ENCODE measurements around the gene IFT25.

The IFT25 gene

GRCh38 chr1:53956308-53957168 is 11.0 kb upstream of the IFT25 start:
- peak; percentile 75 to 96 (median 77) for DNase-seq

DNA sequence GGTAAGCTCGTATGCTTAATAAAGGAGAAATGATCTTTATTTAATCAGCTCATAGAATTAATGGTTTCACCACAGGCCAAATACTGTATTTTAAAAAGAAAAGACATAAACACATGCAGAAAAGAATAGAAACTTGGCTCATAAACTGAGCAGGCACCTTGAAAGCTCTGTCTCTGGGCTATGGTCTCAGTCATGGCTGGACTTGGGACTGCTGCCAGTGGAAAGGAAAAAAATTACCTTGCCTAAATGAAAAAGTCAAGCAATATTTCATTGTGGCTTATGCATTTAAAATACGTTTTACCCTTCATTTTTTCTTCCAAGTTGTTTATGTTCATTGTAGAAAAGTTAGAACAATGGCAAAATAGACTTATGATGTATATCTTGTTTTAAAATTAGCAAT is 8.6 kb upstream of the IFT25 start:
- DNase-seq = no peak

DNA sequence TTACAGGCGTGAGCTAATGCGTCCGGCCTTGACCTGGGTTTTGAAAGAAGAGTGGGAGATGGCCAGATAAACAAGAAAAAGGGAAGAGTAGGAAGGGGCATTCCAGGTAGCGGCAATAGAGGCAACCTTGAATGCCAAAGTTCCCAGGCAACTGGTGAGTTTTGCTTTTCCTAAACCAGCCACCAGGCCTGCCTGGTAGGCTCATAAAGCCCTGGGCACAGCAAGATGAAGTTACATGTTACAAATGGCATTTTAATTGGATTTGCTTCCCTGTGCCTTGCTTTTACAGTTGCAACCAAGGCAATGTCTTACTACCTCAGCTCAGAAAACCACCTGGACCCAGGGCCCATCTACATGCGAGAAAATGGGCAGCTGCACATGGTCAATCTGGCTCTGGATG is 6.2 kb upstream of the IFT25 start:
- no peak for DNase-seq

- DNase-seq = peak; percentile 47 to 89 (median 66)
These were observed 3.8 kb upstream of the IFT25 start for GRCh38 chr1:53949023-53949990.

GRCh38 chr1:53948291-53948690 is 2.8 kb upstream of the IFT25 start:
- DNase-seq = no peak

DNA sequence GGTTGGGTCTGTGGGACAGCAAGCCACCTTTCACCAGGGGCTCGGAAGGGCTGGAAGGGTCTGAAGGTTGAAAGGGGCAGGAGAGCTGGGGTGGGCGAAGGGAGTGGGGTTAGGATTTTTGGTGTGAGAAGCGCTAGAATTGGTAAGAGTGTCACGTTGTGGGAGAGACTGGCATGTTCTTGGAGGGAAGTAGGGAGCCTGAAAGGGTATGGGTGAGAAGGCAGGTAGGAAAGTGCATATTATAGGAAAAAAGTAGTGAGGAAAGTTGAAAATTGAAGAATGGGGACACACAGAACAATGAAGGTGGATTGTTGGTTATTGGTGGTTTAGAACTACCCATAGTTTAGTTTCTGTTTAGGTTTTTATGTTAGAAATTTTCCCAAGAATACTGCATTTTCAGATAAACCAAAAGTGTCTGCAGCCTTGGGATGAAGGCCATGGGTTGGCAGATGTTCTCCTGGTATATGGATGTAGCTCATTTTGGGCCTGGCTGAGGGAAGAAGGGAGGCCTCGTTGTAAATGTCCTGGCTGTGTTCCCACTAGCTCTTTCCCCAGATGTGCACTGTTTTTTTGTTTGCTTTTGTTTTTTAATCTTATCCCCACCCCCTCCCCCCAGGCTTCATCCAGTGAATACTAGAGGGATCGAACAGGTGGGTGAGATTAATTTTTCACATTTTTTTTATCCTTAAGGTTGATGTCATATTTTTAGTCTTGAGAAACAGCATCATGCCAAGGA is 1.8 kb upstream of the IFT25 start:
- peak in 1 of 3 experiments; percentile 19 for DNase-seq

GRCh38 chr1:53946252-53947171 is 1.0 kb upstream of the IFT25 start, which contains the start of gene LRRC42:
TSS of gene LRRC42 (plus strand) at chr1:53946350. CDS start at chr1:53952000, 5,650 bp downstream.
- peak in 2 of 3 experiments; percentile 16 to 94 for DNase-seq

- peak in 1 of 3 experiments; percentile 49 for DNase-seq
These were observed 391 bp downstream of the IFT25 start for GRCh38 chr1:53945183-53945432.

DNA sequence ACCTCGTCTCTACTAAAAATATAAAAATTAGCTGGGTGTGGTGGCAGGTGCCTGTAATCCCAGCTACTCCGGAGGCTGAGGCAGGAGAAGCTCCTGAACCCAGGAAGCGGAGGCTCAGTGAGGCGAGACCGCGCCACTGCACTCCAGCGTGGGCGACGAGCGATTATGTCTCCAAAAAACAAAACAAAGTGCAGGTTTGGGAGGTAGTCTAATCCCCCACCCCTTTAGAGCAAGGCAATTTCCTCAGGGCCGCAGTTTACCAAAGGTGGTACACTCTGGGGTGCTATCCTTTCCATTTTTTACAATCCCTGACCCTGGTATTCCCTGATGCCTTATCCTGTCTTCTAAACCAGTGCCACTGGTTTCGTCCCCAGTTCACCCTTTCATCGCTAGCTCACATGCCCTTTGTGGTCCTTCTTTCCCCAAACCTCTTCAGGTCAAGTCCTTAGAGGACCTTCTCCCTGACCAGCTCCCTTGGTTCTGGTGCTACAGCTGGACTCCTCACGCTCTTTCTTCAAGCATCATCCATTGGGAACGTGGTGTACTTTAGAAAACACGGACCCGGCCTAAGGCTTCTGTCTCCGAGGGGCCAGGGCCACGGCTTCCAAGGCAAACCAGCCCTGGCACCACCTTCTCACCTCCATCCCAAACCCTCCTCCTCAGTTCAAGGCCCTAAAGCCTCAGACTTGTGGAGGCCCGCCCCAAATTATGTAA is 873 bp downstream of the IFT25 start:
- peak in 1 of 3 experiments; percentile 65 for DNase-seq

GRCh38 chr1:53943490-53944043 is 1.9 kb downstream of the IFT25 start:
- DNase-seq = no peak

GRCh38 chr1:53943090-53943489 is 2.4 kb downstream of the IFT25 start:
- DNase-seq = no peak

DNA sequence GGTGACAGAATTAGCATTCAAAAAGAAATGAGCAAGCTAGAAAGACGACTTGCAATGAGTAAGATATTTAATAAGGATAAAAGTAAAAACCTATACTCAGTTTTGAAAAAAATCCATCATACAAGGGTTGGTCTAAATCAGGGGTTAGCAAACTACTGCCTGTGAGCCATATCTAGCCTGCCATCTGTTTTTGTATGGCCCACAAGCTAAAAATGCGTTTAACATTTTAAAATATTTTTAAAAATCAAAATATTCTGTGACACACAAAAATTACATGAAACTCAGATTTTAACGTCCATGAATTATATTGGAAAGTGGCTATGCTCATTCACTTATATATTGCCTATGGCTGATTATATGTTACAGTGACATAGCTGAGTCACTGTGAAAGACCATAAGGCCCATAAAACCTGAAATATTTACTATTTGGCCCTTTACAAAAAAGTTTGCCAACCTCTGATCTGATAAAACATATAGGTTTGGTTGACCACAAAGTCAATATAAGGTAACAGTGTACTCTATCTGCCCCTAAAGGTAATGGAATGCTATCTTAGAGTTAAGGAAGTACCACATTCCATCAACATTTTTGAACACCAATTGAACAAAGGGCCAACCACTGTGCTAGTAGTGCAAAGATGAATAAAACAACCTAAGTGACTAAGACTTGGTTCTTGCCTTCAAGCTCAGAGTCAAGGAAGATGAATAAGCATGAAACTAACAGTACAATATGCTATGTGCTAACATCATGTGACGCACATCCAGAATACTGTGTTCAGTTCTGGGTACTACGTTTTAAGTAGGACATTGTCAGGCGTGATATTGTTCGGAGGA is 3.2 kb downstream of the IFT25 start:
- DNase-seq = no peak

DNA sequence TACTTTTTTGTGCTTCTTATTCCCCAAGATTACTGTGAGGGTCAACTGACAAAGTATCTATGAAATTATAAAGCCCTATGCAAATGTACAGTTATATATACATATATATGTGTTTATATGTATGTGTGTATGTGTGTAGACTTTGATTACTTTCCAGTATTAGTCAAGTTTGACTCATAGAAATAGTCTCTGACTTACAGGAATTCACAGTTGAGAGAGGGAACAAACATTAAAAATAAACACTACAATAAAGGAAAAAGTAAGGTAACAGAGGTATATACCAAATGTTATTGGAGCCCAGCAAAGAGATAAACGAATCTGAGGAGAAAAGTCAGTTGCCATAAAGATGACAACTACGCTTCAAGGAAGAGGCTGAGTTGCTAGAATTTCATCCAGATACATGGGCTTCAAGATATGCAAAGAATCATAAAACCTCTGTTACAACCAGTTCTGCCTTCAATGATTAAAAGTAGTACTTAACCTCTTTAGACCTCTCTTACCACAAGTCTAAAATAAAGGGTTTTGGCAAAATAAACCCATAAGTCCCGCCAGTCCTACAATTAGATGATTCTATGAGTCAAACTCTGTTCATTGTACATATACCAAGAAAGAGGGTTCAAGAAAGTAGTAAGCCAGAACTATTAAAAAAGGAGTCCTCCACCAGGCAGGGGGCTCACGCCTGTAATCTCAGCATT is 7.2 kb downstream of the IFT25 start:
- no peak for DNase-seq

GRCh38 chr1:53936430-53936829 is 9.1 kb downstream of the IFT25 start:
- DNase-seq = no peak

DNA sequence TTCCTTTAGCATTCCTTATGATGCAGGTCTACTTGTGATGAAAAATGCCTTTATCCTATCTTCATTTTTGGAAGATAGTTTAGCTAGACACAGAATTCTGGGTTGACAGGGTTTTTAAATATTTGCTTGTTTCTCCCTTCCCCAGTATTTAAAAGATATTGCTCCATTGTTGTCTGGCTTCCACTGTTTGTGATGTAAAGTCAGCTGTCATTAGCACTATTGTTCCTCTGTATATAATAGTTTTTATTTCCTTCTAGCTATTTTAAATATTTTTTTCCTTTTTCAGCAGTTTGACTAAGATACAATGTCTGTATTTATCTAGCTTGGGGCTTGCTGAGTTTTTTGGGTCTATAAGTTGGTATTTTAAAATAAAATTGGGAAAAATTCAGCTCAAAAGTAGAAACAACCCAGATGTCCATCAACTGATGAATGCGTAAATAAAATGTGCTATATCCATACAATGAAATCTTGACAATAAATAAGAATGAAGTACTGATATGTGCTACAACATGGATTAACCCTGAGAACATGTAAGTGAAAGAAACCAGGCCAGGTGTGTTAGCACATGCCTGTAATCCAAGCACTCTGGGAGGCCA is 11.2 kb downstream of the IFT25 start:
- peak in 1 of 3 experiments; percentile 6 for DNase-seq

- no peak for DNase-seq
These were observed 14.0 kb downstream of the IFT25 start for GRCh38 chr1:53931523-53931922.

DNA sequence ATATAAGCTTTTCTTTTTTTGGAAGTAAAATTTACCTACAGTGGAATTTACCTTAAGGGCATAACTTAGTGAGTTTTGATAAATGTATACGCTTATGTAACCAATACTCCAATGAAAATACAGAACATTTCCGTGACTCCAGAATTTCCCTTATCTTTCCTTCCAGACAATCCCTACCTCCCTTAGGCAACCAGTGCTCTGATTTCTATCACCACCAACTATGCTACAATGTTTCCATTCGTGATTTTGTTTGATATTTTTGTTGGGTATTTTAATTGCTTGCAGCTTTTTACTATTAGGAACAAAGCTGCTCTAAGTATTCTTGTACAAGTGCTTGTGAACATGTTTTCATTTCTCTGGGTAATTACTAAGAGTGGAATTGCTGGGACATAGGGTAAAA is 14.6 kb downstream of the IFT25 start:
- no peak for DNase-seq

GRCh38 chr1:53929246-53929960 is 16.1 kb downstream of the IFT25 start:
- DNase-seq = no peak
